GOT3 (cell line): ENCODE measurements around the gene BTNL8.
"Not testable (repeated sequence)": the region's sequence is repeated elsewhere in the genome, so short reads cannot be mapped to it uniquely, and the experiment has no call there.

ENCODE experiments used
- DNase-seq: peaks from one replicate; lab custom pipeline; 2025; ENCODE audit warnings: mixed read lengths; lab: John Stamatoyannopoulos, UW

BTNL8 gene

DNA sequence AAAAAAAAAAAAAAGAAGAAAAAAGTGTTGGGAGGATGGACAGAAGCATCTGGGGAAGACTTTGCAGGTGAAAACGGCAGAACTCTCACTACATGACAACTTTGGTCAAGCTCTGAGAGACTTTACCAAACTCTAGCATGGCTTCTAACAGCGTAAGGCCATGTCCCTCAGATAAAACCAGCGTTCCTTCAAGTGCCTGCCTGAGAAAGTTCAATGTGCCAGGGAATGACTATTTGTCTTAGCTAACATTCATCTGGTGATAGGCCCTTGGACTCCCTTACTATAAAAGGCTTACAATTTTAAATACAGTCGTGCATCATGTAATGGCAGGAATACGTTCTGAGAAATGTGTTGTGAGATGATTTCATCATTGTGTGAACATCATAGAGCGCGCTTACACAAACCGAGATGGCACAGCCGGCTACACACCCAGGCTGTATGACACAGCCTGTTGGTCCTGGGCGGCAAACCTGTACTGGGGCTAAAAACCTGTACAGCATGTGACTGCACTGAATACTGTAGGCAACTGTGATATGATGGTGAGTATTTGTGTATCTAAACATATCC lies 23.0 kb upstream of the BTNL8 start:
- no peak for DNase-seq

GRCh38 chr5:180885845-180886529 lies 13.0 kb upstream of the BTNL8 start:
- not testable (repeated sequence) for DNase-seq

- no peak for DNase-seq
Measured at GRCh38 chr5:180889381-180889780, 9.6 kb upstream of the BTNL8 start.

DNA sequence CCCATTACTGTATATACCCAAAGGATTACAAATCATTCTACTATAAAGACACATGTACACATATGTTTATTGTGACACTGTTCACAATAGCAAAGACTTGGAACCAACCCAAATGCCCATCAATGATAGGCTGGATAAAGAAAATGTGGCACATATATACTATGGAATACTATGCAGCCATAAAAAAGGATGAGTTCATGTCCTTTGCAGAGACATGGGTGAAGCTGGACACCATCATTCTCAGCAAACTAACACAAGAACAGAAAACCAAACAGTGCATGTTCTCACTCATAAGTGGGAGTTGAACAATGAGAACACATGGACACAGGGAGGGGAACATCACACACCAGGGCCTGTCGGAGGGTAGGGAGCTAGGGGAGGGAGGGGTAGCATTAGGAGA lies 3.6 kb upstream of the BTNL8 start:
- not testable (repeated sequence) for DNase-seq

GRCh38 chr5:180900178-180900577 lies 1.2 kb downstream of the BTNL8 start:
- no peak for DNase-seq

DNA sequence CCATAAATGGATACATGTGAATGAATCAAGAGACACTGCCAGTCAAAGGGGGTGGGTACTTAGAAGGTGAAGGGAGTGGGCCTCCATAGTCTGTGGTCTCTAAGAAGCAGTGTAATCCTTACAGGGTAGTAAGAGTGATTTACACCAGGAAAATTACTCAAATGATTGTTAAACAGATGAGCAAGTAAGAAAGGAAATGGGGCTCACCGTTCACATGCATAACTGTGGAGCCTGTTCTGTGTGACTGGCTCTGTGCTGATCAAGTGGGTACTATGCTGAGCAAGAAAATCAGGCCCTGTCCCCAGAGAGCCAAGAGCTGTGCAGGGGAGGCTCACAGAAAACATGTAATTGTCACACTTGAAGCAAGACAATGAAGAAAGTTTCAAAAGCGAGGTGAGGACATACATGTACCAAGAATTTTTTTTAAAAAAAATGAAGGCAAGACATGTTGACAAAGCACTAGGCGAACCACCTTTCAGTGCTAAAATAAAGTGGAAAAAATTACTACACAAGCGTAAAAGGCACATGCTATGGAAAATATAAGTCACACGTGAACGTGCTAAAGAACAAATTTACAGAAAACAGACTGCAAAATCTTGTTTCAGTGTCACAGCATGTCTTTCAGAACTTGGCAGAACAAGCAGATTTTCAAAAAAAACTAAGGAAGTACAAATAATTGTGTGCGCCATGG lies 2.5 kb downstream of the BTNL8 start:
- DNase-seq = no peak

DNA sequence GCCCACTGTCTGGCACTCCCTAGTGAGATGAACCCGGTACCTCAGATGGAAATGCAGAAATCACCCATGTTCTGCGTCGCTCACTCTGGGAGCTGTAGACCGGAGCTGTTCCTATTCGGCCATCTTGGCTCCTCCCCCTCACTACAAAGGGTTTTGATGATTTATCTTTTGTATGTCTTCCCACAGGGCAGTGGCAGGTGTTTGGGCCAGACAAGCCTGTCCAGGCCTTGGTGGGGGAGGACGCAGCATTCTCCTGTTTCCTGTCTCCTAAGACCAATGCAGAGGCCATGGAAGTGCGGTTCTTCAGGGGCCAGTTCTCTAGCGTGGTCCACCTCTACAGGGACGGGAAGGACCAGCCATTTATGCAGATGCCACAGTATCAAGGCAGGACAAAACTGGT lies 9.4 kb downstream of the BTNL8 start:
- no peak for DNase-seq

DNA sequence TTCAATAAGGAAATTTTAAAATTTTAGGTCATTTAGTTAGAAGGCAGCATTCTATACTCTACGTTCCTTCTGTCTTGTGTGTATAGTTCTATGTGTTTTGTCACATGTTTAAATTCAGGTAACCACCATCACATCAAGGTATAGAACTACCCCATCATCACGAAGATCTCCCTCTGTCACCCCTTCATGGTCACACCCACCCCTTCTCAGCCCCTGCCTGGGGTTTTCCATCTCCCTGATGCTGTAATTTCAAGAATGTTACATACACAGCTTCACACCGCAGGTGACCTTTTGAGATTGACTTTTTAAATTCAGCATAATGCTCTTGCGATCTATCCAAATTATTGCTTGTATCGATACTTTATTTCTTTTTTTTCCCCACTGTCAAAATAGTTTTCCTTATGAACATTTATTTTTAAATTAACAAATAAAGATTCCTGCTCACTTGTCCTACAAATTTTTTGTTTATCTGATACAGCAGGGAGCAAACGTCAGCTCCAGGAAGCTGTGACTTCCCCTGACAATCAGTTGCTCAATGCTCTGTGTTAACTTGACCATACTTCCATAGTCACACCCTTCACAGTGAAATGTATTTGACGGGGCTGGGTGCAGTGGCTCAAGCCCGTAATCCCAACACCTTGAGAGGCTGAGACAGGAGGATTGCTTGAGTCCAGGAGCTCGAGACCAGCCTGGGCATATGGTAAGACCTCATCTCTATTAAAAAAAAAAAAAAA lies 10.2 kb downstream of the BTNL8 start:
- DNase-seq = no peak

- no peak for DNase-seq
Measured at GRCh38 chr5:180909782-180910181, 10.8 kb downstream of the BTNL8 start.

GRCh38 chr5:180910182-180910581 lies 11.2 kb downstream of the BTNL8 start:
- no peak for DNase-seq

- DNase-seq = no peak
Measured at GRCh38 chr5:180910735-180911134, 11.8 kb downstream of the BTNL8 start.

GRCh38 chr5:180914646-180915045 lies 15.7 kb downstream of the BTNL8 start:
- no peak for DNase-seq

DNA sequence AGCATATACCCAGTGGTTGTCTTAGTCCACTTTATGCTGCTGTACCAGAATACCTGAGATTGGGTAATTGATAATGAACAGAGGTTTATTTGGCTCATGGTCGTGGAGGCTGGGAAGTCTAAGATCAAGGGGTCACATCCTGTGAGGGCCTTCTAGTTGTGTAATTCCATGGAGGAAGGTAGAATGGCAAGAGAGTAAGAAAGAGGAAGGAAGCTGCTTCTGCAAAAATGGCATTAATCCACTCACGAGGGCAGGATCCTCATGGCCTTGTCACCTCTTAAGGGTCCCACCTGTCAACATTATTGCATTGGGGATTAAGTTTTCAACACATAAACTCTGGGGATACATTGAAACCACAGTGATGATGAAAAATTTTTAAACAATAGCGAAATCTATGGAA lies 17.0 kb downstream of the BTNL8 start:
- DNase-seq = no peak

DNA sequence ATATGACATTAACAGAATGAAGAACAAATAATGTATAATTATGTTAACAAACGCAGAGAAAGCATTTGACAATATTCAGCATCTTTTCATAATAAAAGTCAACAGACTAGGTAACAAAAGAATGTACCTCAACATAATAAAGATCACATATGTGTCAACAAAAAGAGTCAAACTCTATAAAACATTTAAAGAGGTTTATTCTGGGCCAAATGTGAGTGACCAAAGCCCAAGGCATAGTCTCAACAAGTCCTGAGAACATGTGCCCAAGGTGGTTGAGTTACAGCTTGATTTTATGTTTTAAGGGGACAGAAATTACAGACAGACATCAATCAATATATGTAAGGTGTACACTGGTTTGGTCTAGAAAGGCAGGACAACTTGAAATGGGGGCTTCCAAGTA lies 19.4 kb downstream of the BTNL8 start:
- no peak for DNase-seq

DNA sequence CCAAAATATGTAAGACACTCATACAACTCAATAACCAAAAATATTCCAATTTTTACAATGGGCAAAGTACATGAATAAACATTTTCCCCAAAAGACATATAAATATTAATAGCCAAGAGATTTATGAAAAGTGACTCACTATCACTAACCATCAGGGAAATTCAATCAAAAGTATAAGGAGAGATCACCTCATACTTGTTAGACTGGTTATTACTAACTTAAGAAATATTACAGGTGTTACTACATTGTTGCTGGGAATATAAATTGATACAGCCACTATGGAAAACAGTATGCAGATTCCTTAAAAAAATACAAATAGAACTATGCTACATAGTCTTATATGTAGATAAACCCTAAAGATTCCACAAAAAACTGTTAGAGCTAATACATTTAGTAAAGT lies 21.8 kb downstream of the BTNL8 start:
- no peak for DNase-seq

- DNase-seq = no peak
Measured at GRCh38 chr5:180922932-180923331, 24.0 kb downstream of the BTNL8 start.

DNA sequence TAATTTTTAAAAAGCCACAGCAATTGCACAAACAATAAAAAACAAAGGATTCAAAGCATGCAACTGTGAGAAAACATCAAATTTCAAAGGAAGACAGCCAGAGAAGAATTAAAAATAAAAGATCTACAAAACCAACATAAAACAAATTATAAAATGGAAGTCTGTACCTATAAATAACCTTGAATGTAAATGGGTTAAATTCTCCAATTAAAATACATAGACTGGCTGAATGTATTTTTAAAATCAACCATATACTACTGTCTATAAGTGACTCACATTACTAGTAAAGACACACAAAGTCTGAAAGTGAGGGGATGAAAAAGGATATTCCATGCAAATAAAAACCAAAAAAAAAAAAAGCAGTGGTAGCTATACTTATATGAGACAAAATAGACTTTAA lies 33.7 kb downstream of the BTNL8 start:
- DNase-seq = no peak

GRCh38 chr5:180935203-180935602 lies 36.2 kb downstream of the BTNL8 start:
- no peak for DNase-seq

DNA sequence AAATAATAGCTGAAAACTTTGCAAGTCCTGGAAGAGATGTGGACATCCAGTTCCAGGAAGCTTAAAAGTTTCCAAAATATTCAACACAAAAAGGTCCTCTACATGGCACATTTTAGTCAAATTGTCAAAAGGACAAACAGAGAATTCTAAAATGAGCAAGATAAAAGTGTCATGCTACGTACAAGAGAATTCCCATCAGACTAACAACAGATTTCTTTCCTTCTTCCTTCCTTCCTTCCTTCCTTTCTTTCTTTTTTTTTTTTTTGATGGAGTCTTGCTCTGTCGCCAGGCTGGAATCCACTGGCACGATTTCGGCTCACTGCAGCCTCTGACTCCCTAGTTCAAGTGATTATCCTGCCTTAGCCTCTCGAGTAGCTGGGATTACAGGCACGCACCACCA lies 39.3 kb downstream of the BTNL8 start:
- DNase-seq = no peak

- DNase-seq = no peak
Measured at GRCh38 chr5:180950291-180950949, 51.5 kb downstream of the BTNL8 start.

GRCh38 chr5:180959661-180960060 lies 60.7 kb downstream of the BTNL8 start:
- no peak for DNase-seq

- DNase-seq = no peak
Measured at GRCh38 chr5:180960209-180960608, 61.2 kb downstream of the BTNL8 start.
